PC-9 (cell line): Measurements from ENCODE around the gene CAMK2B. TPM values are rescaled to one million over a fixed set of nuclear protein-coding genes. Genes with fewer than 3 reads are reported as not detected.

Source experiments
- BruUV-seq: library from RNA; stranded (reverse); fragments of 400-500 nt; replicated peaks from 2 replicates; lab custom pipeline; 2021; lab: Mats Ljungman, UMichigan
- CTCF ChIA-PET: fragments of 300-600 bp; sonication (Branson Sonifier 250); formaldehyde crosslinking; loops from one replicate; lab custom pipeline; 2022; ENCODE audit warnings: antibody characterized with exemption; lab: Charles Lee
- POLR2A ChIA-PET: fragments of 300-600 bp; sonication (Branson Sonifier 250); formaldehyde crosslinking; loops from one replicate; lab custom pipeline; 2022; ENCODE audit warnings: antibody characterized with exemption; ENCODE audit not compliant: unreplicated experiment; lab: Charles Lee
- DNase-seq, 2 experiments: peaks; one replicate each; pipeline versions ENCODE4 v3.0.0 to v3.0.0-alpha.2; 2015 to 2022; ENCODE audit warnings: mixed read lengths in 1 of 2
- H2AFZ ChIP-seq: fragments of 200-600 bp; sonication (generic); 2 replicates; pipeline ENCODE4 v1.8.1; 2017; ENCODE audit warnings: antibody characterized with exemption
- H3F3A ChIP-seq: fragments of 200-600 bp; sonication (generic); 2 replicates; pipeline ENCODE4 v1.8.1; 2017; ENCODE audit warnings: antibody characterized with exemption, mild to moderate bottlenecking, low read depth; ENCODE audit not compliant: insufficient read depth
- H3K27ac ChIP-seq: fragments of 200-600 bp; sonication (generic); 2 replicates; pipeline ENCODE4 v1.6.1; 2016; ENCODE audit warnings: mixed run types
- H3K27me3 ChIP-seq: fragments of 200-600 bp; sonication (generic); 2 replicates; pipeline ENCODE4 v1.6.1; 2016; ENCODE audit warnings: low read depth, mixed run types; ENCODE audit not compliant: insufficient read depth
- H3K36me3 ChIP-seq: fragments of 200-600 bp; sonication (generic); 2 replicates; pipeline ENCODE4 v1.6.1; 2016; ENCODE audit warnings: low read depth, mixed run types
- H3K4me1 ChIP-seq: fragments of 200-600 bp; sonication (generic); replicated peaks from 2 replicates; pipeline ENCODE4 v1.6.1; 2016; ENCODE audit warnings: mixed run types; ENCODE audit not compliant: insufficient read depth
- H3K4me2 ChIP-seq: fragments of 200-600 bp; sonication (generic); 2 replicates; pipeline ENCODE4 v1.6.1; 2017; ENCODE audit warnings: mixed run types
- H3K4me3 ChIP-seq: fragments of 200-600 bp; sonication (generic); 2 replicates; pipeline ENCODE4 v1.6.1; 2016; ENCODE audit warnings: mixed run types
- H3K79me2 ChIP-seq: fragments of 200-600 bp; sonication (generic); 2 replicates; pipeline ENCODE4 v1.6.1; 2017; ENCODE audit warnings: low read depth, mixed run types
- H3K9me2 ChIP-seq: fragments of 200-600 bp; sonication (generic); 2 replicates; pipeline ENCODE4 v1.8.1; 2017; ENCODE audit warnings: mild to moderate bottlenecking; ENCODE audit not compliant: insufficient read depth
- H3K9me3 ChIP-seq: fragments of 200-600 bp; sonication (generic); 2 replicates; pipeline ENCODE4 v1.8.1; 2016; ENCODE audit warnings: low read depth; ENCODE audit not compliant: insufficient read depth
- H4K20me1 ChIP-seq: fragments of 200-600 bp; sonication (generic); 2 replicates; pipeline ENCODE4 v1.8.1; 2017; ENCODE audit not compliant: insufficient read depth
- CTCF ChIP-seq: fragments of 200-600 bp; sonication (generic); conservative IDR thresholded peaks from 2 replicates; pipeline ENCODE4 v1.6.1; 2017; ENCODE audit warnings: mixed run types, antibody characterized with exemption, mild to moderate bottlenecking, moderate library complexity
- EZH2 ChIP-seq: fragments of 200-600 bp; sonication (generic); IDR thresholded peaks from 2 replicates; pipeline ENCODE4 v1.8.0; 2017; ENCODE audit warnings: antibody characterized with exemption, low read depth
- intact Hi-C: fragments of 100-400 bp; cut with micrococcal nuclease; formaldehyde crosslinking; loops from one replicate; pipeline ENCODE4 v1.10.0; 2022; ENCODE audit not compliant: unreplicated experiment
- total RNA-seq: library from RNA; stranded (reverse); gene quantifications from 2 replicates; pipeline ENCODE4 v1.2.3, GENCODE V29; 2021

Gene CAMK2B
- total RNA-seq, 1 experiment from 2014 or later = 0.15 TPM

- Histone ChIP-seq H3K36me3 (no peaks in the 10 kb centered on the region), H3K4me1 (no peaks in the 10 kb centered on the region), H3F3A (peaks cover 13% of the 10 kb centered on the region; the same call in 1 of the 2 replicates), H3K27ac (no peak overlapping the region), H3K27me3 (0 out of 2 replicates have a peak, but pooled peaks cover 5% of the 10 kb centered on the region), H3K79me2 (no peaks in the 10 kb centered on the region), H3K9me3 (no peaks in the 10 kb centered on the region), H3K4me3 (no peak overlapping the region), H4K20me1 (no peaks in the 10 kb centered on the region), H2AFZ (no peak overlapping the region), H3K4me2 (no peak overlapping the region), H3K9me2 (no peaks in the 10 kb centered on the region)
- POLR2A ChIA-PET = interaction anchor here (0.8 kb wide), 1 partner anchor 231 kb away, joined by 6 read pairs; no protein-coding TSS in a partner anchor
- intact Hi-C loops = no loop called here
- no peak for DNase-seq
- CTCF ChIA-PET = no interaction called here
- no peak for TF ChIP-seq CTCF
- BruUV-seq = no TSS peak
Measured at GRCh38 chr7:44217223-44217714, 108.1 kb downstream of the CAMK2B start.

GRCh38 chr7:44216521-44217222 lies 108.7 kb downstream of the CAMK2B start:
- ChIA-PET CTCF (no interaction called here), POLR2A (interaction anchor here (0.8 kb wide), 1 partner anchor 231 kb away, joined by 6 read pairs; no protein-coding TSS in a partner anchor)
- Histone ChIP-seq H3K9me3 (no peaks in the 10 kb centered on the region), H3F3A (peaks cover 13% of the 10 kb centered on the region; the same call in 1 of the 2 replicates), H3K36me3 (peaks cover 1% of the 10 kb centered on the region; the same call in 1 of the 2 replicates), H2AFZ (no peak overlapping the region), H3K27me3 (no peaks in the 10 kb centered on the region), H3K4me3 (no peak overlapping the region), H3K27ac (no peak overlapping the region), H3K79me2 (no peaks in the 10 kb centered on the region), H3K4me2 (no peak overlapping the region), H3K4me1 (no peaks in the 10 kb centered on the region), H3K9me2 (no peaks in the 10 kb centered on the region), H4K20me1 (no peaks in the 10 kb centered on the region)
- DNase-seq = no peak
- BruUV-seq = no TSS peak
- TF ChIP-seq CTCF (no peak), EZH2 (no peak)
- intact Hi-C loops = no loop called here

- no peak overlapping the region for H3K4me3 ChIP-seq
- peaks cover 13% of the 10 kb centered on the region; the same call in 1 of the 2 replicates for H3F3A ChIP-seq
- H3K4me1 ChIP-seq = no peaks in the 10 kb centered on the region
- H3K27ac ChIP-seq = no peak overlapping the region
- ChIA-PET CTCF (no interaction called here), POLR2A (no interaction called here)
- no peaks in the 10 kb centered on the region for H3K9me2 ChIP-seq
- H3K79me2 ChIP-seq = no peaks in the 10 kb centered on the region
- no peak for TF ChIP-seq CTCF
- no peak for TF ChIP-seq EZH2
- no TSS peak for BruUV-seq
- H3K9me3 ChIP-seq = no peaks in the 10 kb centered on the region
- no peak for DNase-seq
- H4K20me1 ChIP-seq = no peaks in the 10 kb centered on the region
- no peak overlapping the region for H3K4me2 ChIP-seq
- H3K36me3 ChIP-seq = peaks cover 8% of the 10 kb centered on the region
- H2AFZ ChIP-seq = no peak overlapping the region
- intact Hi-C loops = no loop called here
- H3K27me3 ChIP-seq = no peaks in the 10 kb centered on the region
Measured at GRCh38 chr7:44216019-44216418, 109.4 kb downstream of the CAMK2B start.
